ENCODE measurements around the gene METTL21C.
A peak's percentile ranks its signal among the peaks of the same experiment; 100 is the strongest.

The METTL21C gene

DNA sequence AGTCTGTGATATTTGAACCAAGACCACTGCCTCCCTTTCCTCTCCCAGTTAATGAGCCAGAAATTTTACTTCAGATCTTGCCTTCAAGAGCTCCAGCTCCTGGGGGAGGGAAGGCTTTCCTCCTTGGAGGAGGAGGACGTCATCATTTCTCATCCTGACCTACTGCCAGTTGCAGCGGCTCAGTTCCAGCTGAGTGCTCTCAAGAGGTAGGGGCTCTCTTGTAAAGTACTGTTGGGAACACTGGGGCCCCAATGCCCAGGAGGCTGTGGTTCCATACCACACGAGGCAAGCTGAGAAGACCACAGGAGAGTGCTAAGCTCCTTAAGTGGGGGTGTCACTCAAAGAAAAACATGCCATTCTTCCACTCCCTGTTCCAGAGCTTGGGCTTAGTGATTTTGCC lies 36.2 kb downstream of the METTL21C start:
- no peak for DNase-seq

DNA sequence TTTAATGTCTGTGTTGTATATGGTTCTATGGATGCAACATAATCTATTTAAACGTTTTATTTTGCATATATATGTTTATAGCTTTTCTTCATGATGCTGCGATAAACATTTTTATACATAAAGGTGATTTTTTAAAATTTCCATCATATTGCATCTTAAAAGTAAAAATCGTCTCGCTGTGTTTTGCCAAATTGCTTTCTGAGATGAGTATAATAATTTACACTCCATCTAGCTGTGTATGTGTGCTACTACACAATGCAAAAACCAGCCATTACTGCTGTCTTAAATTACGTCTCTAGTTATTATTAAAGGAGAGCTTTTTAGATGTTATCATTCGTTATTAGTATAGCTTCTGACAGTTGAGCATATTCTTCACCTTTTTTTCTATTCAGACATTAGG lies 37.2 kb downstream of the METTL21C start:
- no peak for DNase-seq

DNA sequence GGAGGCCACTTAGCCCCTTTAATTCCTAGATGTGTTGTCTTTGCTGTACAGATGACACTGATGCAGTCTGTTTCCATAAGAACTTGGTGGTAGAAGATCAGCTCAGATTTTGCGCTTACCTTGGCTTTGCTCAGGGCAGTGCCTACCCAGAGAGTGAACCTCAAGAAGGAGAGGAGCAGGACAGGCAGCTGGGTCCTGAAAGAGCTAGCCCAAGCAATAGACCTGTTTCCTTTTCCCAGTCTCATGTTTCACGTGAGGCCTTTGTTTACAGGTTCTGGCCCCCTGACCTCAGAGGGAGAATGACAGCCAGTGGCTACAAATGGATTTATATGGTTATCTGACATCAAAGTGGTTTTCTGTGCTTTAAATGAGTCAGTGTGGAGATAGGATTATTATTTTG lies 40.1 kb downstream of the METTL21C start:
- no peak for DNase-seq

DNA sequence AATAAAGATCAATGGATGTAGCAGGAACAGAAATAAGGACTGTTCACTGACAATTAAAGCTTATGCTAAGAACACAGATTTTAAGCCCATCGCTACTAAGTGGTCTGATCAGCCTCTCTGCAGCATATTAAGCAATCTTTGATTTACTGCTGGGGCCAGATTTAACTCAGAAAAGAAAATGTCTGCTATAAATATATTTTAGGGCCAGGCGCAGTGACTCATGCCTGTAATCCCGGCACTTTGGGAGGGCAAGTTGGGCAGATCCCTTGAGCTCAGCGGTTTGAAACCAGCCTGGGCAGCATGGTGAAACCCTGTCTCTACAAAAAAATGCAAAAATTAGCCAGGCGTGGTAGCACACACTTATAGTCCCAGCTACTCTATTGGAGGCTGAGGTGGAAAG lies 43.0 kb downstream of the METTL21C start:
- DNase-seq = no peak

DNA sequence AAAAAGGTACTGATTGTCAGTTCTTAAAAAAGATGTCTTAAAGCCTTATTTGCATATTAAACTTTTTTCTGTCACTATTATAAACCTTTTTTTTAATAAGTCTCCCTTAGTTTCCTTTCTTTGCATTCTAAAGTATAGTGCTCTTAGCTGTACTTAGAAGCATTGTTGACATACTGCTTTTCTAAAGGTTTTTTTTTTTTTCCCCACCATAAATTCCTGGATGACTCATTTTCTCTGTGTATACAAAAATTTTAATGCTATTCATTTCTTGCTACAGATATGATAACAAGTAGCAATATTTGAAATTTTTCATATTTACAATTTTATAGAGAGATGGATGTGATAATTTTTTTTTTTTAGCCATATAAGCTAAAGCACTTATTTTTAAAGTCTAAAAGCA lies 43.5 kb downstream of the METTL21C start:
- DNase-seq = no peak

DNA sequence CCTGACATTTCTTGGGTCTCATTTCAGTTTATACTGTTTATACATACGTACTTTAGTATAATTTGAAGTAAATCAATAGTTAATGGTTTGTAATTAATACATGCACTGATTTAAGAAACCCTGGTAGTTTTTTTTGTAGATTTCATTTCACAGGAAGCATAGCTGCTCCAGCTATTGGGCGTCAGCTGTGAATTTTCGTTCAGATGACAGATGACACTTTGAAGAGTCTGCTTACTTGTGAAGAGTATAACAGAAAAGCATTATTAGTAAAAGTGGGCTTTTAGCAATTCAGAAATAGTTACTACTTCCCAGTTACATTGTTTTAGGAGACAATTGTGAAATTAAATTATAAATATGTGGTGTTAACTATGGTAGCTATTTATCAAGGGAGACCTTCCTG lies 44.4 kb downstream of the METTL21C start:
- no peak for DNase-seq

DNA sequence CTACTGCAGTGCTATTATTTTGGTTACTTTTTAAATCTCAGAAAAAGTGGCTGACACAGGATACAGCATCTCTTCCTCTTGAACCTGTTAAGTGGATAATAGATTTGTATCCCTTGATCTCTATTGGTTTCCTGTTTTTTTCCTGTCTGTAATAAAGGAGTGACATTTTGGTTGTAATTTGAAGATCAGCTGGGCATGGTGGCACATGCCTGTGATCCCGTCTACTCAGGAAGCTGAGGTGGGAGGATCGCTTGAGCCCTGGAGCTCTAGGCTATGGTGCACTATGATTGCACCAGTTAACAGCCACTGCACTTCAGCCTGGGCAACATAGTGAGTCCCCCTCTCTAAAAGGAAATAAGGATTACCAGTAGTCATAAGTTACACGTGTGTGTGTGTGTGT lies 46.8 kb downstream of the METTL21C start:
- DNase-seq = peak; percentile 51

DNA sequence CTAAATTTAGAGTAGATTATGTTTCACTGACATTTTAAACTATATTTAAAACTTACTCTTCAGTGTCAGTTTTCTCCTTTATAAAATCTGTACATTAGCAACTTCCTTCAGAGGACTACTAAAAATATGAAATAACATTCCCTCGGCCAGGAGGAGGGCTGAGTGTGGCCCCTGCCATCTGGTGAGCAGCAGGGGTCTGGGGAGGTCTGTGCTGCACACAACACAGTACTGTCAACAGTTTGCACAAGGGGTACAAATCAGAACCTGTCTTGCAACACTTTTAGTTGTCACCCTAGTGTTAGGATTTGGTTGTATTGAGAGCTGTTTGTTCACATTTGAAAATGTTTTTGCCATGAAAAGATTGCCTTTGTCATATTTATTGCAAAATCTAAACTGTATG lies 49.1 kb downstream of the METTL21C start:
- DNase-seq = peak; percentile 59

DNA sequence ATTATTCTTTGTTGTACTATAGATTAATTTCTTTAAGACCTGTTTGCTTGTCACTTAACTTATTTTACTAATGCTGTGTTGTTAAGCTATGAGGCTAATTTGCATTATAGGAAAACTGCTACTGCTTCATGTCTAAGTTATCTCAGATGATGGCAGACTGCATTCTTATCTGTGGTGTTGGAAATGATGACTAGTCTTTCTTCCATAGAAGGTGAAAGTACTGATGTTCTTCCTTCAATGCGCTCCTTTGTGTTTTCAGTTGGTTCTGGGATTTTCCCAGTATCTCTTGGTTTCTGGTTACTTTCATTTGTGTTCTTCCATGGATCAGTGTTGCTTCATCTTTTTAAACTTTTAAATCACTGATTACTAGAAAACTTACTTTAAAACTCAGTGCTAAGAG lies 51.2 kb downstream of the METTL21C start:
- DNase-seq = no peak

DNA sequence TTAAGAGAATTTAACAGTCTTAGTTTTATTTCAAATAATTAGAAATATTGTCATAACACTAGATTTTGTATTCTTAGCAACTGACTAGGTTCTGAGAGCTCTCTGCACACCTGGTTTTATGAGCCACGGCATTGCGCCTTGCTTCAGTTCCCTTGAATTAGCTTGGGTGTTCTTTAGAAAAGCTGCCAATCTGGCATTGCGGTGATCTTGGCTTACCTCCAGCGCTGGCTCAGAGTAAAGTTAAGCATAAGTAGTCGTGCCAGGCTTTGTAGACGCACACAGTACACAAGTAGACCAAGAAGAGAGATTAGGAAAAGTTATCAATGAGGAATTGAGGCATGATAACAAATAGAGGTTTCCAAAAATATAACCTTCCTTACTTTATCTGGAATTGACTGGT lies 52.4 kb downstream of the METTL21C start:
- DNase-seq = peak; percentile 94

DNA sequence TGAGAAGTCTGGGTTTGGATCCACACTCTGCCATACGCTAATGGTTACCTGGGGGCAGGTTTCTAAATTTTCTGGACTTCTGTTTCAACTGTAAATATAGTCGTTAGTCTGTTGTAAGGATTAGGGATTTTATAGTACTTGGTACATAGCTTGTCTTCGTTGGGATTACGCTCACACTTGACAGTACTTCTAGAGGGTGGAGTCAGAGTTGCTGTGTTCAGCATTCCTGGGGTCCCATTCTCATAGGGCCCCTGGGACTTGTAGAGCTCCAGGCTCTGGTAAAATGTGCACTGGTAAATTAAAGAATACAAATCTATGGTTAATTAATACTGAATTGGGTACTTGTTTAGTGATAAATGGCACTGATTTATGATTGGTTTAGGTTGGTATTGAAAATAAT lies 52.8 kb downstream of the METTL21C start:
- peak; percentile 55 for DNase-seq

DNA sequence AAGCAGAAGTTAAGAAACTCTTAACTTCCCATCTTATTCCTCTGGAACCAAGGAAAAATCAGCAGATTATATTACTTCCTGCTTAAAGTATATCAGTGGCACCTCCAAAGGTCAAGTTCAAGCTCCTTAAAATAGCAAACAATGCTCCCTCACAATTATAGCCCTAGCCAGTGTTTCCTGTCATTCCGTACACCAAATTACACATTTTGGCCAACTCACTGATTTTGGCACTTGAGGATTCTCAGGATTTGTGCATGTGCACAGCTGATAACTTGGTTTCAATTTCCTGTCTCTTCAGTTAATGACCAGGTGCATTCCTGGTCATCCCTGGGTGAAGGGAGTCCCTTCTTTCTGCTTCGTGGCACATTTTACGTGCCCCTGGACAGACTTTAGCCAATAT lies 56.1 kb downstream of the METTL21C start:
- DNase-seq = no peak

Data from NCI-H2171 treated with DMSO at 0.1 percent for 48 hours (cell line).